Breast epithelium (tissue), 3 donors: ENCODE measurements around the gene RDH14.

ENCODE experiments used
- POLR2A ChIP-seq: fragments of 450-650 bp; IDR thresholded peaks from one replicate; pipeline ENCODE4 v1.6.1; 2016; ENCODE audit warnings: antibody characterized with exemption, mild to moderate bottlenecking, moderate library complexity
- POLR2AphosphoS5 ChIP-seq, 3 donors: sonication (generic); formaldehyde crosslinking; IDR thresholded peaks; one replicate each; pipeline ENCODE4 v1.6.1; 2017; ENCODE audit warnings: antibody characterized with exemption in 3 of 3
- TF ChIP-seq, protein P1 (sequence below), 3 donors: fragments of 450-650 bp; IDR thresholded peaks; one replicate each; pipeline ENCODE4 v1.5.1; 2016 to 2017; ENCODE audit warnings: antibody characterized with exemption in 3 of 3, mild to moderate bottlenecking in 3 of 3, moderate library complexity in 3 of 3

DNA sequence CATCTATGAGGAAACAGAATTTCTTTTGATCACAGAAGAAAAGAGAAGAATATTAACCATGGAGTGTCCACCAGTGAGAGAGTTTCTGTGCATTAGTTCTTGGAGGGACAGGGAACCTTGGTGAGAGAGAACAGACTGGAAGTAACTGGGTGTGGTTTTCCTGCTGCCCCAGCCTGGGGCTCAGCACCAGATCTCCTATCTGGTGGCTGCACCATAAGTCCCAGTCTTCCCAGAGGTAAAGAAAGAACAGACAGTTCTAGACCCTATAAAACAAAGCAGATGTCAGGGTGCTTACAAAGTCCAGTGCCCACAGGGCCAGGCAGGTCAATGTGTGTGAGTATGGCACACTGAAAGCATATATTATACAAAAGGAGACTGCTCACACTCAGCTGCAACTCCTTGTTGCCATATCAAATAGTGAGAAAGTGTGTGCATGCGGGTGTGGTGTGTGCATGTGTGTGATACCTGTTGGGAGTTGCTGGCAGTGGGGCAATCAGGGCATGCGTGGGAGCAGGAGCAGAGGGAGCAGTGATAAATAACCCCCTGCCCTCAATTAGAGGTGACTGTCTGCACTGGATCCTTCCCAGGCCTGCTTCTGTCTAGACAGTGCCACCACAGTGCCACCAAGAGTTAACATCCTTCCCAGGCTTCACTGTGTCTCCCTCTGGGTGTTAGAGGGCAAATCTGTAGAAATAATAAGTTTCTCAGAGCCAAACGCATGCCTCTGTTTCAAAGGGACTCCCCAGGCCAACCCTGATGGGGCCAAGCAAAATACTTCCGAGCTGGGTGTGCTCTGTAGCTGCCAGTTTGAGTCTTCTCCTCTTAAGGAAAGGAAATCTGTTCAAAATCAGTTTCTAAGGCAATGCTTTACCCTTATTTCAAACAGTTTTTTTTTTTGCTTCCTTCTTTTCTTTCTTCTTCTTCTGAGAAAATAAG lies 45.7 kb downstream of the RDH14 start:
- TF ChIP-seq, protein P1, sequence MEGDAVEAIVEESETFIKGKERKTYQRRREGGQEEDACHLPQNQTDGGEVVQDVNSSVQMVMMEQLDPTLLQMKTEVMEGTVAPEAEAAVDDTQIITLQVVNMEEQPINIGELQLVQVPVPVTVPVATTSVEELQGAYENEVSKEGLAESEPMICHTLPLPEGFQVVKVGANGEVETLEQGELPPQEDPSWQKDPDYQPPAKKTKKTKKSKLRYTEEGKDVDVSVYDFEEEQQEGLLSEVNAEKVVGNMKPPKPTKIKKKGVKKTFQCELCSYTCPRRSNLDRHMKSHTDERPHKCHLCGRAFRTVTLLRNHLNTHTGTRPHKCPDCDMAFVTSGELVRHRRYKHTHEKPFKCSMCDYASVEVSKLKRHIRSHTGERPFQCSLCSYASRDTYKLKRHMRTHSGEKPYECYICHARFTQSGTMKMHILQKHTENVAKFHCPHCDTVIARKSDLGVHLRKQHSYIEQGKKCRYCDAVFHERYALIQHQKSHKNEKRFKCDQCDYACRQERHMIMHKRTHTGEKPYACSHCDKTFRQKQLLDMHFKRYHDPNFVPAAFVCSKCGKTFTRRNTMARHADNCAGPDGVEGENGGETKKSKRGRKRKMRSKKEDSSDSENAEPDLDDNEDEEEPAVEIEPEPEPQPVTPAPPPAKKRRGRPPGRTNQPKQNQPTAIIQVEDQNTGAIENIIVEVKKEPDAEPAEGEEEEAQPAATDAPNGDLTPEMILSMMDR (IDR thresholded peaks at IDR 0.05), result no peak
- TF ChIP-seq POLR2A (no peak), POLR2AphosphoS5 (IDR thresholded peaks at IDR 0.05) (no peak)
